Endothelial cell (in vitro differentiated cells): ENCODE data around the gene FOXJ3. TPM values are rescaled to one million over a fixed set of nuclear protein-coding genes. Genes with fewer than 3 reads are reported as not detected.
"Not testable (repeated sequence)": the region's sequence is repeated elsewhere in the genome, so short reads cannot be mapped to it uniquely, and the experiment has no call there.

Experiments
- DNase-seq: peaks from one replicate; pipeline ENCODE4 v3.0.0; 2021; ENCODE audit warnings: low spot score
- H3K27ac Mint-ChIP-seq: one replicate; pipeline ENCODE4 v1.8.0; 2021; ENCODE audit warnings: mixed read lengths, inconsistent platforms; ENCODE audit not compliant: unreplicated experiment
- H3K27me3 Mint-ChIP-seq: one replicate; pipeline ENCODE4 v1.8.0; 2021; ENCODE audit warnings: mild to moderate bottlenecking, moderate library complexity, mixed read lengths, inconsistent platforms; ENCODE audit not compliant: unreplicated experiment
- H3K36me3 Mint-ChIP-seq: one replicate; pipeline ENCODE4 v1.8.0; 2021; ENCODE audit warnings: mild to moderate bottlenecking, low read depth, mixed read lengths, inconsistent platforms; ENCODE audit not compliant: unreplicated experiment
- H3K4me1 Mint-ChIP-seq: one replicate; pipeline ENCODE4 v1.8.0; 2021; ENCODE audit warnings: mild to moderate bottlenecking, mixed read lengths, inconsistent platforms; ENCODE audit not compliant: unreplicated experiment
- H3K4me3 Mint-ChIP-seq: one replicate; pipeline ENCODE4 v1.8.0; 2021; ENCODE audit warnings: mild to moderate bottlenecking, mixed read lengths, inconsistent platforms; ENCODE audit not compliant: unreplicated experiment
- H3K9me3 Mint-ChIP-seq: one replicate; pipeline ENCODE4 v1.8.0; 2021; ENCODE audit warnings: mixed read lengths, inconsistent platforms; ENCODE audit not compliant: unreplicated experiment
- total RNA-seq: library from RNA; stranded (reverse); fragmentation: NEBNext Ultra II Directional; extraction: Animal tissue kit (Norgen Biotek cat#: 25700); gene quantifications from one replicate; pipeline ENCODE4 v1.2.1, GENCODE V29; 2021; ENCODE audit not compliant: unreplicated experiment
- TF ChIP-seq, protein P1 (sequence below): fragments of 200-600 bp; sonication (generic); IDR thresholded peaks from one replicate; pipeline ENCODE4 v1.5.0; 2021; ENCODE audit warnings: antibody characterized with exemption; ENCODE audit not compliant: unreplicated experiment

Gene FOXJ3
- total RNA-seq, 1 donor from 2014 or later: 65.9 TPM

GRCh38 chr1:42219627-42220026 lies 115.4 kb downstream of the FOXJ3 start:
- H3K27ac Mint-ChIP-seq: no peak overlapping the region
- H3K36me3 Mint-ChIP-seq: peaks cover 22% of the 10 kb centered on the region
- DNase-seq: no peak
- no peak overlapping the region for H3K4me3 Mint-ChIP-seq
- H3K9me3 Mint-ChIP-seq: no peaks in the 10 kb centered on the region
- H3K4me1 Mint-ChIP-seq: peaks cover 54% of the 10 kb centered on the region
- H3K27me3 Mint-ChIP-seq: peaks cover 4% of the 10 kb centered on the region
- TF ChIP-seq, protein P1, sequence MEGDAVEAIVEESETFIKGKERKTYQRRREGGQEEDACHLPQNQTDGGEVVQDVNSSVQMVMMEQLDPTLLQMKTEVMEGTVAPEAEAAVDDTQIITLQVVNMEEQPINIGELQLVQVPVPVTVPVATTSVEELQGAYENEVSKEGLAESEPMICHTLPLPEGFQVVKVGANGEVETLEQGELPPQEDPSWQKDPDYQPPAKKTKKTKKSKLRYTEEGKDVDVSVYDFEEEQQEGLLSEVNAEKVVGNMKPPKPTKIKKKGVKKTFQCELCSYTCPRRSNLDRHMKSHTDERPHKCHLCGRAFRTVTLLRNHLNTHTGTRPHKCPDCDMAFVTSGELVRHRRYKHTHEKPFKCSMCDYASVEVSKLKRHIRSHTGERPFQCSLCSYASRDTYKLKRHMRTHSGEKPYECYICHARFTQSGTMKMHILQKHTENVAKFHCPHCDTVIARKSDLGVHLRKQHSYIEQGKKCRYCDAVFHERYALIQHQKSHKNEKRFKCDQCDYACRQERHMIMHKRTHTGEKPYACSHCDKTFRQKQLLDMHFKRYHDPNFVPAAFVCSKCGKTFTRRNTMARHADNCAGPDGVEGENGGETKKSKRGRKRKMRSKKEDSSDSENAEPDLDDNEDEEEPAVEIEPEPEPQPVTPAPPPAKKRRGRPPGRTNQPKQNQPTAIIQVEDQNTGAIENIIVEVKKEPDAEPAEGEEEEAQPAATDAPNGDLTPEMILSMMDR: no peak

GRCh38 chr1:42214447-42214871 lies 120.6 kb downstream of the FOXJ3 start:
- Mint-ChIP-seq H3K9me3 (no peaks in the 10 kb centered on the region), H3K27ac (peak overlapping the region; percentile 24), H3K27me3 (peaks cover 1% of the 10 kb centered on the region), H3K36me3 (peaks cover 5% of the 10 kb centered on the region), H3K4me1 (peaks cover 65% of the 10 kb centered on the region), H3K4me3 (no peak overlapping the region)
- no peak for DNase-seq
- TF ChIP-seq, protein P1: no peak

DNA sequence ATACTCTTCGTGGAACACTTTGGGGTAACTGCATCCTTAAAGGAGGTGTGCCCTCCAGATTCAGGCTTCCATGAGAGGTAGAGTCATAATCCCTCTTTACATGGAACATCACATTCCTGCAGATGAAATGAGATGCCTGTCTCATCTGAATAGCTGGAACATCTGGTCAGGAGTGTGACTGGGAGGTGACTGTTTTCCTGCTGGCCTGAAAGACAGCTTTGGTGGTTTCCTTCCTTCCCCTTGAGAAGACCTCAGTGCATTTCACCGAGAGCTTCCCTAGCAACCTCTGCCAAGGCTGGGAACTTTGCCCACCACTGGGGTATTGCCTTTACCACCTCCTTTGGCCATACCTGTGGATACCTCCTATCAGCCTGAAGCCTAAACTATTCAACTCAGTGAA lies 123.8 kb downstream of the FOXJ3 start:
- H3K36me3 Mint-ChIP-seq: peaks cover 5% of the 10 kb centered on the region
- TF ChIP-seq, protein P1: no peak
- H3K27me3 Mint-ChIP-seq: peaks cover 3% of the 10 kb centered on the region
- H3K4me1 Mint-ChIP-seq: peaks cover 43% of the 10 kb centered on the region
- no peaks in the 10 kb centered on the region for H3K9me3 Mint-ChIP-seq
- peak overlapping the region; percentile 84 for H3K27ac Mint-ChIP-seq
- DNase-seq: no peak
- H3K4me3 Mint-ChIP-seq: peak overlapping the region; percentile 56

GRCh38 chr1:42210421-42211133 lies 124.5 kb downstream of the FOXJ3 start:
- Mint-ChIP-seq H3K27me3 (peaks cover 3% of the 10 kb centered on the region), H3K4me3 (no peak overlapping the region), H3K27ac (no peak overlapping the region), H3K36me3 (peaks cover 5% of the 10 kb centered on the region), H3K9me3 (no peaks in the 10 kb centered on the region), H3K4me1 (peaks cover 43% of the 10 kb centered on the region)
- no peak for DNase-seq
- TF ChIP-seq, protein P1: no peak

GRCh38 chr1:42209526-42210251 lies 125.3 kb downstream of the FOXJ3 start:
- Mint-ChIP-seq H3K9me3 (no peaks in the 10 kb centered on the region), H3K27ac (no peak overlapping the region), H3K4me1 (peaks cover 38% of the 10 kb centered on the region), H3K36me3 (peaks cover 5% of the 10 kb centered on the region), H3K4me3 (no peak overlapping the region), H3K27me3 (peaks cover 3% of the 10 kb centered on the region)
- TF ChIP-seq, protein P1: no peak
- no peak for DNase-seq

DNA sequence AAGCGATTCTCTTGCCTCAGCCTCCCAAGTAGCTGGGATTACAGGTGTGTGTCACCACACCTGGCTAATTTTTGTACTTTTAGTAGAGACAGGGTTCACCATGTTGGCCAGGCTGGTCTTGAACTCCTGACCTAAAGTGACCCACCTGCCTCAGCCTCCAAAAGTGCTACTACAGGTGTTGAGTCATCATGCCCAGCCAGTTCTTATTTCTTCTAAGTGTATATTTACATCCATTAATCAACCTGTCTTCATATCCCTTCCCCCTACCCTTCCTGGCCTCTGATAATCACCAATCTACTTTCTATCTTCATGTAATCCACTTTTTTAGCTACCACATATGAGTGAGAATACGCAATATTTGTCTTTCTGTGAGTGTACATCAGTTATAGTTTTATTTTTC lies 128.1 kb downstream of the FOXJ3 start:
- not testable (repeated sequence) for H3K9me3 Mint-ChIP-seq, DNase-seq, H3K4me3 Mint-ChIP-seq, H3K27me3 Mint-ChIP-seq
- H3K4me1 Mint-ChIP-seq: peaks cover 16% of the 10 kb centered on the region
- H3K27ac Mint-ChIP-seq: peak overlapping the region; percentile 22
- H3K36me3 Mint-ChIP-seq: peaks cover 11% of the 10 kb centered on the region
